ENCODE data around the gene FAM117B. TPM values are rescaled to one million over a fixed set of nuclear protein-coding genes. Genes with fewer than 3 reads are reported as not detected.

The FAM117B gene
- total RNA-seq, 2 donors from 2014 or later, result 1.5 to 3.0 TPM

- H3K4me3 Mint-ChIP-seq, result no peak overlapping the region
- no peak for ATAC-seq
- no peak for DNase-seq (ENCODE audit: low spot score)
- no peaks in the 10 kb centered on the region for H3K9me3 Mint-ChIP-seq
- no peaks in the 10 kb centered on the region for H3K36me3 Mint-ChIP-seq
- H3K27me3 Mint-ChIP-seq, result no peaks in the 10 kb centered on the region
- H3K27ac Mint-ChIP-seq, result no peak overlapping the region
- no peaks in the 10 kb centered on the region for H3K4me1 Mint-ChIP-seq (ENCODE audit: low read depth in 2 of 2)
These were observed 10.6 kb upstream of the FAM117B start for GRCh38 chr2:202624133-202624532.

GRCh38 chr2:202627042-202627441 lies 7.7 kb upstream of the FAM117B start:
- DNase-seq (ENCODE audit: low spot score) (no peak), ATAC-seq (no peak)
- Mint-ChIP-seq H3K36me3 (no peaks in the 10 kb centered on the region), H3K27me3 (no peaks in the 10 kb centered on the region), H3K9me3 (no peaks in the 10 kb centered on the region), H3K4me3 (no peak overlapping the region), H3K4me1 (ENCODE audit: low read depth in 2 of 2) (no peaks in the 10 kb centered on the region), H3K27ac (no peak overlapping the region)

- ATAC-seq, result no peak
- no peak for DNase-seq (ENCODE audit: low spot score)
- no peaks in the 10 kb centered on the region for H3K27me3 Mint-ChIP-seq
- no peak overlapping the region for H3K4me3 Mint-ChIP-seq
- H3K4me1 Mint-ChIP-seq (ENCODE audit: low read depth in 2 of 2), result no peaks in the 10 kb centered on the region
- no peak overlapping the region for H3K27ac Mint-ChIP-seq
- H3K36me3 Mint-ChIP-seq, result no peaks in the 10 kb centered on the region
- no peaks in the 10 kb centered on the region for H3K9me3 Mint-ChIP-seq
These were observed 6.0 kb upstream of the FAM117B start for GRCh38 chr2:202628646-202629198.

- Mint-ChIP-seq H3K36me3 (no peaks in the 10 kb centered on the region), H3K27ac (no peak overlapping the region), H3K4me3 (no peak overlapping the region), H3K4me1 (ENCODE audit: low read depth in 2 of 2) (peaks cover 13 to 16% of the 10 kb centered on the region in 2 donors), H3K27me3 (no peaks in the 10 kb centered on the region), H3K9me3 (no peaks in the 10 kb centered on the region)
- ATAC-seq (no peak), DNase-seq (ENCODE audit: low spot score) (no peak)
These were observed 2.0 kb upstream of the FAM117B start for GRCh38 chr2:202632682-202633290.

- Mint-ChIP-seq H3K4me1 (ENCODE audit: low read depth in 2 of 2) (peaks cover 13 to 16% of the 10 kb centered on the region in 2 donors), H3K27ac (no peak overlapping the region), H3K36me3 (no peaks in the 10 kb centered on the region), H3K4me3 (peak overlapping the region; percentile 93), H3K27me3 (no peaks in the 10 kb centered on the region), H3K9me3 (no peaks in the 10 kb centered on the region)
- no peak for ATAC-seq
- no peak for DNase-seq (ENCODE audit: low spot score)
These were observed 1.3 kb upstream of the FAM117B start for GRCh38 chr2:202633470-202633869.

GRCh38 chr2:202635428-202636212 lies 851 bp downstream of the FAM117B start:
- Mint-ChIP-seq H3K27ac (peak overlapping the region; percentile 61 to 85), H3K4me1 (ENCODE audit: low read depth in 2 of 2) (peaks cover 13 to 16% of the 10 kb centered on the region in 2 donors), H3K9me3 (no peaks in the 10 kb centered on the region), H3K4me3 (peak overlapping the region; percentile 93), H3K36me3 (no peaks in the 10 kb centered on the region), H3K27me3 (no peaks in the 10 kb centered on the region)
- peak; percentile 76 for DNase-seq (ENCODE audit: low spot score)
- peak; percentile 82 to 85 for ATAC-seq

GRCh38 chr2:202636213-202636513 lies 1.4 kb downstream of the FAM117B start:
- no peaks in the 10 kb centered on the region for H3K27me3 Mint-ChIP-seq
- peak overlapping the region; percentile 61 to 85 for H3K27ac Mint-ChIP-seq
- peaks cover 16 to 20% of the 10 kb centered on the region in 2 donors for H3K4me1 Mint-ChIP-seq (ENCODE audit: low read depth in 2 of 2)

GRCh38 chr2:202638721-202639120 lies 4.0 kb downstream of the FAM117B start:
- H3K27ac Mint-ChIP-seq, result no peak overlapping the region
- ATAC-seq, result no peak
- no peak for DNase-seq (ENCODE audit: low spot score)
- no peaks in the 10 kb centered on the region for H3K36me3 Mint-ChIP-seq
- H3K4me3 Mint-ChIP-seq, result no peak overlapping the region
- no peaks in the 10 kb centered on the region for H3K27me3 Mint-ChIP-seq
- no peaks in the 10 kb centered on the region for H3K9me3 Mint-ChIP-seq
- peaks cover 16 to 21% of the 10 kb centered on the region in 2 donors for H3K4me1 Mint-ChIP-seq (ENCODE audit: low read depth in 2 of 2)

More at GRCh38 chr2:202636213-202636513, 1.4 kb downstream of the FAM117B start:
- DNase-seq (ENCODE audit: low spot score) (no peak), ATAC-seq (no peak)
- H3K9me3 Mint-ChIP-seq, result no peaks in the 10 kb centered on the region
- no peaks in the 10 kb centered on the region for H3K36me3 Mint-ChIP-seq
- H3K4me3 Mint-ChIP-seq, result peak overlapping the region; percentile 79

GRCh38 chr2:202639231-202639630 lies 4.5 kb downstream of the FAM117B start:
- H3K4me1 Mint-ChIP-seq (ENCODE audit: low read depth in 2 of 2), result peaks cover 13 to 17% of the 10 kb centered on the region in 2 donors
- no peaks in the 10 kb centered on the region for H3K27me3 Mint-ChIP-seq

GRCh38 chr2:202642567-202642966 lies 7.8 kb downstream of the FAM117B start:
- DNase-seq (ENCODE audit: low spot score) (no peak), ATAC-seq (no peak)
- Mint-ChIP-seq H3K4me1 (ENCODE audit: low read depth in 2 of 2) (peaks cover 8 to 11% of the 10 kb centered on the region in 2 donors), H3K27ac (no peak overlapping the region), H3K9me3 (no peaks in the 10 kb centered on the region), H3K27me3 (no peaks in the 10 kb centered on the region), H3K36me3 (no peaks in the 10 kb centered on the region), H3K4me3 (no peak overlapping the region)

More at GRCh38 chr2:202639231-202639630, 4.5 kb downstream of the FAM117B start:
- Mint-ChIP-seq H3K27ac (no peak overlapping the region), H3K9me3 (no peaks in the 10 kb centered on the region), H3K4me3 (no peak overlapping the region), H3K36me3 (no peaks in the 10 kb centered on the region)
- ATAC-seq (no peak), DNase-seq (ENCODE audit: low spot score) (no peak)

- no peaks in the 10 kb centered on the region for H3K9me3 Mint-ChIP-seq
- H3K4me1 Mint-ChIP-seq (ENCODE audit: low read depth in 2 of 2), result peaks cover 8 to 11% of the 10 kb centered on the region in 2 donors
- no peaks in the 10 kb centered on the region for H3K27me3 Mint-ChIP-seq
- H3K4me3 Mint-ChIP-seq, result peak overlapping the region; percentile 20
- no peak overlapping the region for H3K27ac Mint-ChIP-seq
- no peak for DNase-seq (ENCODE audit: low spot score)
- H3K36me3 Mint-ChIP-seq, result no peaks in the 10 kb centered on the region
- no peak for ATAC-seq
These were observed 8.5 kb downstream of the FAM117B start for GRCh38 chr2:202643012-202643858.

- H3K9me3 Mint-ChIP-seq, result no peaks in the 10 kb centered on the region
- H3K27me3 Mint-ChIP-seq, result no peaks in the 10 kb centered on the region
- DNase-seq (ENCODE audit: low spot score), result no peak
- H3K4me1 Mint-ChIP-seq (ENCODE audit: low read depth in 2 of 2), result peaks cover 5 to 16% of the 10 kb centered on the region in 2 donors
- no peak for ATAC-seq
- no peaks in the 10 kb centered on the region for H3K36me3 Mint-ChIP-seq
- no peak overlapping the region for H3K4me3 Mint-ChIP-seq
- H3K27ac Mint-ChIP-seq, result no peak overlapping the region
These were observed 17.4 kb downstream of the FAM117B start for GRCh38 chr2:202652119-202652518.

- Mint-ChIP-seq H3K36me3 (no peaks in the 10 kb centered on the region), H3K9me3 (no peaks in the 10 kb centered on the region), H3K27me3 (no peaks in the 10 kb centered on the region), H3K4me1 (ENCODE audit: low read depth in 2 of 2) (peaks cover 5 to 16% of the 10 kb centered on the region in 2 donors), H3K4me3 (no peak overlapping the region), H3K27ac (no peak overlapping the region)
- no peak for ATAC-seq
- DNase-seq (ENCODE audit: low spot score), result no peak
These were observed 19.1 kb downstream of the FAM117B start for GRCh38 chr2:202653890-202654289.
